ENCODE results near the gene CREG1.
"Not testable (repeated sequence)": the region's sequence is repeated elsewhere in the genome, so short reads cannot be mapped to it uniquely, and the experiment has no call there.

The CREG1 gene

DNA sequence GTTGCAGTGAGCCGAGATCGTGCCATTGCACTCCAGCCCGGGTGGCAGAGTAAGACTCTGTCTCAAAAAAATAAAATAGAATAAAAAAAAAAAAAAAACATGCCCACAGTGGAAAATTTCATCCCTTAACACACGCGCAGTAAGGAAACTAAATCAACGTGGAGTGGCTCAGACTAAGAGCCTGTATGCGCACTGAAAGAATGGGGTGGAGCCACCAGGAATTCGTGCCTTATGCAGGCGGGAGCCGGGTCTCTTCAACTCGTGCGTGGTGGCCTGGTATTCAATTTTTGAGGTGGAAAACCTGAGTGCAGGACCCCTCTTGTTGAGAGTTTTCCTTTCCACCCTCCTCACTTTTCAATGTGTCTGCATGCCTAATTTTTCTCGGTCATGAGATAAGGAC is 22.1 kb upstream of the CREG1 start:
- TF ChIP-seq SCRT2 (tag by site-specific recombination; IDR thresholded peaks at IDR 0.05) (no peak), ZNF223 (tag by site-specific recombination; IDR thresholded peaks at IDR 0.05) (no peak), ZNF174 (tag by site-specific recombination; IDR thresholded peaks at IDR 0.05) (no peak), TSHZ1 (tag by site-specific recombination; IDR thresholded peaks at IDR 0.05; ENCODE audit: borderline replicate concordance) (no peak)
- POLR2A ChIA-PET: no interaction called here

DNA sequence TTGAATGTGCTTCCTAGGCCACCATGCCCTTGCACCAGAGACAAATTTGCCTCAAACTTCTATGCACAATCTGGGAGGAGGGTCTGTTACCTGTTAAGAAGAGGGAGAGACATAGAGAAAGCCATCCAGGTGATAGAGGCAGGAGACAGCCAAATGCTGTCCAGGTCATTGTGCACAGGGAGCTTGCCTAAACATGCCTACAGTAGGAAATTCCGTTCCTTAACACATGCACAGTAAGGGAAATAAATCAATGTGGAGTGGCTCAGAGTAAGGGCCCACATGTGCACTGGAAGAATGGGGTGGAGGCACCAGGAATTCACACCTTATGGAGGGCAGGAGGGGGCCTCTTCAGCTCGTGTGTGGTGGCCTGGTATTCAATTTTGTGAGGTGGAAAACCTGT is 19.5 kb upstream of the CREG1 start:
- ChIA-PET POLR2A (no interaction called here), CTCF (interaction anchor here (0.6 to 1.1 kb wide), 3 partner anchors 32 to 528 kb away, joined by 3 read pairs; no protein-coding TSS in a partner anchor)
- Histone ChIP-seq H3K36me3 (ENCODE audit: control insufficient read depth in 2 of 2, insufficient read depth in 1 of 2, low read length in 2 of 2) (no peaks in the 10 kb centered on the region), H3K4me1 (ENCODE audit: control insufficient read depth, insufficient read depth, low read length) (no peaks in the 10 kb centered on the region), H3K4me3 (ENCODE audit: low read depth, low read length) (no peak overlapping the region), H3K9me3 (ENCODE audit: control insufficient read depth, insufficient read depth, low read depth, low read length) (no peaks in the 10 kb centered on the region), H3K27ac (ENCODE audit: extremely low read depth, low read depth, low read length) (no peak overlapping the region)
- TF ChIP-seq ZNF132 (tag by site-specific recombination; IDR thresholded peaks at IDR 0.05; ENCODE audit: borderline replicate concordance) (no peak), PRDM10 (tag by site-specific recombination; IDR thresholded peaks at IDR 0.05) (no peak), ZNF302 (tag by site-specific recombination; IDR thresholded peaks at IDR 0.05; ENCODE audit: low read depth) (no peak), ZNF184 (tag by site-specific recombination; IDR thresholded peaks at IDR 0.05) (no peak), ZNF404 (tag by site-specific recombination; IDR thresholded peaks at IDR 0.05) (no peak), FEZF1 (tag by site-specific recombination; IDR thresholded peaks at IDR 0.05) (no peak), MEIS1 (CRISPR knock-in tag; IDR thresholded peaks at IDR 0.05; ENCODE audit: borderline replicate concordance) (no peak), ZNF335 (tag by site-specific recombination; conservative IDR thresholded peaks at IDR 0.05) (no peak)

More for the DNA sequence above, 22.1 kb upstream of the CREG1 start:
- CTCF ChIA-PET: no interaction called here
- no peaks in the 10 kb centered on the region for H3K9me3 ChIP-seq (ENCODE audit: control insufficient read depth, insufficient read depth, low read depth, low read length)
- H3K4me1 ChIP-seq (ENCODE audit: control insufficient read depth, insufficient read depth, low read length): no peaks in the 10 kb centered on the region
- no peak overlapping the region for H3K4me3 ChIP-seq (ENCODE audit: low read depth, low read length)
- no peaks in the 10 kb centered on the region for H3K36me3 ChIP-seq (ENCODE audit: control insufficient read depth in 2 of 2, insufficient read depth in 1 of 2, low read length in 2 of 2)
- H3K27ac ChIP-seq (ENCODE audit: extremely low read depth, low read depth, low read length): no peak overlapping the region

DNA sequence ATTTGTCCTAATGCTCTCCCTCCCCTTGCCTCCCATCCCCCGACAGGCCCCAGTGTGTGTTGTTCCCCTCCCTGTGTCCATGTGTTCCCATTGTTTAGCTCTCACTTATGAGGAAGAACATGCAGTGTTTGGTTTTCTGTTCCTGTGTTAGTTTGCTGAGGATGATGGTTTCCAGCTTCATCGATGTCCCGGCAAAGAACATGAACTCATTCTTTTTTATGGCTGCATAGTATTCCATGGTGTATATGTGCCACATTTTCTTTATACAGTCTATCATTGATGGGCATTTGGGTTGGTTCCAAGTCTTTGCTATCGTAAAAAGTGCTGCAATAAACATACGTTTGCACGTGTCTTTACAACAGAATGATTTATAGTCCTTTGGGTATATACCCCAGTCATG is 17.1 kb upstream of the CREG1 start:
- TF ChIP-seq, protein P1, sequence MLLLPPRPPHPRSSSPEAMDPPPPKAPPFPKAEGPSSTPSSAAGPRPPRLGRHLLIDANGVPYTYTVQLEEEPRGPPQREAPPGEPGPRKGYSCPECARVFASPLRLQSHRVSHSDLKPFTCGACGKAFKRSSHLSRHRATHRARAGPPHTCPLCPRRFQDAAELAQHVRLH (tag by site-specific recombination; IDR thresholded peaks at IDR 0.05): 0 out of 2 replicates have a peak, but pooled peaks have one; percentile 23
- peak; percentile 74 for TF ChIP-seq ZNF146 (tag by site-specific recombination; IDR thresholded peaks at IDR 0.05)
- H3K4me3 ChIP-seq (ENCODE audit: low read depth, low read length); H3K27ac ChIP-seq (ENCODE audit: extremely low read depth, low read depth, low read length); CTCF ChIA-PET; H3K4me1 ChIP-seq (ENCODE audit: control insufficient read depth, insufficient read depth, low read length); H3K9me3 ChIP-seq (ENCODE audit: control insufficient read depth, insufficient read depth, low read depth, low read length); H3K36me3 ChIP-seq (ENCODE audit: control insufficient read depth in 2 of 2, insufficient read depth in 1 of 2, low read length in 2 of 2): not testable (repeated sequence)
- POLR2A ChIA-PET: interaction anchor here (1.6 kb wide), 1 partner anchor 17 kb away, joined by 4 read pairs; the partner anchor contains the start of gene CREG1
